HCT116 (cell line): ENCODE results near the gene NEB. TPM values are rescaled to one million over a fixed set of nuclear protein-coding genes. Genes with fewer than 3 reads are reported as not detected.

Source experiments
- ATAC-seq: fragments of 200-7000 bp; cut with Tn5 transposase; 2 replicates; pipeline ENCODE4 v1.9.1; 2020; ENCODE audit warnings: mild to moderate bottlenecking, moderate library complexity
- BruUV-seq: library from RNA; stranded (reverse); fragments of 400-500 nt; replicated peaks from 2 replicates; lab custom pipeline; 2021; lab: Mats Ljungman, UMichigan
- CTCF ChIA-PET: fragments of 300-600 bp; sonication (Branson Sonifier 250); formaldehyde crosslinking; loops from one replicate; lab custom pipeline; 2021; ENCODE audit warnings: antibody characterized with exemption; lab: Charles Lee
- POLR2A ChIA-PET: fragments of 300-600, 350-600 bp; sonication (Branson Sonifier 250); formaldehyde crosslinking; loops from one replicate; lab custom pipeline; 2021; ENCODE audit warnings: antibody characterized with exemption; lab: Charles Lee
- RAD21 ChIA-PET, 2 experiments: fragments of 300-600 bp; sonication (Branson Sonifier 250); formaldehyde crosslinking; loops; one replicate each; lab custom pipeline; 2023; ENCODE audit warnings: low total read pairs in 2 of 2; ENCODE audit not compliant: uncharacterized antibody in 2 of 2, unreplicated experiment in 2 of 2, low non-redundant PET in 1 of 2; lab: Charles Lee
- DNase-seq: peaks from one replicate; pipeline ENCODE4 v3.0.0-alpha.2; 2010; ENCODE audit warnings: low read depth, low spot score
- H2AFZ ChIP-seq: fragments of 200-600 bp; shearing (Covaris generic), sonication (generic); 2 replicates; pipeline ENCODE4 v1.6.1; 2017; ENCODE audit warnings: low read depth, mixed run types, mixed read lengths, antibody characterized with exemption, low read length; ENCODE audit not compliant: poor library complexity, severe bottlenecking
- H3K27ac ChIP-seq: 2 replicates; pipeline ENCODE4 v1.5.1; 2012; ENCODE audit warnings: low read depth, low read length
- H3K27me3 ChIP-seq: fragments of 200-600 bp; sonication (generic); 2 replicates; pipeline ENCODE4 v1.6.1; 2016; ENCODE audit warnings: mixed run types, low read length, mixed read lengths; ENCODE audit not compliant: insufficient read depth
- H3K36me3 ChIP-seq, 2 experiments: fragments of 200-500 bp in 1 of 2; fragments of 200-600 bp in 1 of 2; sonication (Bioruptor generic) in 1 of 2; sonication (generic) in 1 of 2; 2 replicates each; pipeline versions ENCODE4 v1.5.1 to v1.6.1; 2014 to 2016; ENCODE audit warnings: low read length in 2 of 2, inconsistent platforms in 1 of 2, mixed read lengths in 1 of 2, mixed run types in 1 of 2; ENCODE audit not compliant: insufficient read depth in 2 of 2, control insufficient read depth in 1 of 2
- H3K4me1 ChIP-seq, 2 experiments: fragments of 200-600 bp in 1 of 2; sonication (generic) in 1 of 2; 2 replicates each; pipeline versions ENCODE4 v1.5.1 to v1.6.1; 2012 to 2017; ENCODE audit warnings: low read length in 2 of 2, inconsistent platforms in 1 of 2, mild to moderate bottlenecking in 1 of 2, mixed read lengths in 1 of 2, mixed run types in 1 of 2, moderate library complexity in 1 of 2; ENCODE audit not compliant: insufficient read depth in 2 of 2, control insufficient read depth in 1 of 2
- H3K4me2 ChIP-seq: fragments of 200-600 bp; sonication (generic); 2 replicates; pipeline ENCODE4 v1.6.1; 2017; ENCODE audit warnings: mixed run types, low read length, mixed read lengths
- H3K4me3 ChIP-seq, 2 experiments: fragments of 200-600 bp in 1 of 2; sonication (generic) in 1 of 2; replicated peaks in 1 of 2; 2 replicates each; pipeline ENCODE4 v1.5.1; 2011 to 2016; ENCODE audit warnings: low read length in 2 of 2, control low read depth in 1 of 2, low read depth in 1 of 2, mild to moderate bottlenecking in 1 of 2, mixed read lengths in 1 of 2, mixed run types in 1 of 2
- H3K79me2 ChIP-seq: fragments of 200-600 bp; sonication (generic); 2 replicates; pipeline ENCODE4 v1.6.1; 2017; ENCODE audit warnings: mild to moderate bottlenecking, mixed run types, low read length, moderate library complexity, mixed read lengths; ENCODE audit not compliant: insufficient read depth
- H3K9ac ChIP-seq: fragments of 200-600 bp; sonication (generic); 2 replicates; pipeline ENCODE4 v1.6.1; 2016; ENCODE audit warnings: low read length, mixed read lengths
- H3K9me2 ChIP-seq: fragments of 200-600 bp; sonication (generic), shearing (Covaris generic); 2 replicates; pipeline ENCODE4 v1.6.1; 2017; ENCODE audit warnings: mixed run types, mild to moderate bottlenecking, moderate library complexity; ENCODE audit not compliant: insufficient read depth
- H3K9me3 ChIP-seq, 2 experiments: fragments of 200-500 bp in 1 of 2; fragments of 200-600 bp in 1 of 2; sonication (Bioruptor generic) in 1 of 2; sonication (generic) in 1 of 2; 2 replicates each; pipeline ENCODE4 v1.6.1; 2014 to 2017; ENCODE audit warnings: low read length in 2 of 2, mixed read lengths in 2 of 2, inconsistent platforms in 1 of 2, low read depth in 1 of 2, mild to moderate bottlenecking in 1 of 2, mixed run types in 1 of 2, moderate library complexity in 1 of 2; ENCODE audit not compliant: control insufficient read depth in 1 of 2, insufficient read depth in 1 of 2
- H4K20me1 ChIP-seq: fragments of 200-600 bp; sonication (generic), shearing (Covaris generic); 2 replicates; pipeline ENCODE4 v1.6.1; 2017; ENCODE audit warnings: mixed run types, mild to moderate bottlenecking, moderate library complexity; ENCODE audit not compliant: insufficient read depth
- ATF3 ChIP-seq: IDR thresholded peaks from 2 replicates; pipeline ENCODE4 v1.6.1; 2012
- CTCF ChIP-seq, 3 experiments: fragments of 200-600 bp in 1 of 3; sonication (generic) in 1 of 3; IDR thresholded peaks in 2 of 3; conservative IDR thresholded peaks in 1 of 3; 2 replicates each; pipeline ENCODE4 v1.5.1; 2012 to 2017; ENCODE audit warnings: low read depth in 2 of 3, low read length in 2 of 3, antibody characterized with exemption in 1 of 3, borderline replicate concordance in 1 of 3, control low read depth in 1 of 3, mild to moderate bottlenecking in 1 of 3, mixed read lengths in 1 of 3, mixed run types in 1 of 3, moderate library complexity in 1 of 3; ENCODE audit not compliant: insufficient read depth in 1 of 3
- EGR1 ChIP-seq: IDR thresholded peaks from 2 replicates; pipeline ENCODE4 v1.6.1; 2012; ENCODE audit warnings: low read depth
- EZH2 ChIP-seq: fragments of 200-600 bp; sonication (generic); IDR thresholded peaks from 2 replicates; pipeline ENCODE4 v1.6.1; 2017; ENCODE audit warnings: antibody characterized with exemption, mixed run types
- FOSL1 ChIP-seq: IDR thresholded peaks from 2 replicates; pipeline ENCODE4 v1.6.1; 2012; ENCODE audit warnings: low read depth
- JUND ChIP-seq: IDR thresholded peaks from 2 replicates; pipeline ENCODE4 v1.6.1; 2012
- MAX ChIP-seq: IDR thresholded peaks from 2 replicates; pipeline ENCODE4 v1.6.1; 2012
- POLR2A ChIP-seq: IDR thresholded peaks from 2 replicates; pipeline ENCODE4 v1.7.0; 2011; ENCODE audit warnings: borderline replicate concordance; ENCODE audit not compliant: insufficient read depth, insufficient read length; ENCODE audit errors: extremely low read depth
- RAD21 ChIP-seq: IDR thresholded peaks from 2 replicates; pipeline ENCODE4 v1.6.1; 2012; ENCODE audit warnings: low read depth, mild to moderate bottlenecking
- REST ChIP-seq: IDR thresholded peaks from 2 replicates; pipeline ENCODE4 v1.6.1; 2012; ENCODE audit warnings: low read depth
- SIN3A ChIP-seq: IDR thresholded peaks from 2 replicates; pipeline ENCODE4 v1.6.1; 2012; ENCODE audit warnings: low read depth
- SP1 ChIP-seq: IDR thresholded peaks from 2 replicates; pipeline ENCODE4 v1.6.1; 2012; ENCODE audit warnings: low read depth
- SRF ChIP-seq: IDR thresholded peaks from 2 replicates; pipeline ENCODE4 v1.6.1; 2012; ENCODE audit warnings: low read depth
- TCF7L2 ChIP-seq: IDR thresholded peaks from 2 replicates; pipeline ENCODE4 v1.7.0; 2011; ENCODE audit warnings: borderline replicate concordance, inconsistent platforms; ENCODE audit not compliant: insufficient read depth, insufficient read length; ENCODE audit errors: extremely low read depth
- YY1 ChIP-seq: IDR thresholded peaks from 2 replicates; pipeline ENCODE4 v1.6.1; 2011; ENCODE audit warnings: low read length, low read depth, moderate library complexity, mild to moderate bottlenecking; ENCODE audit not compliant: insufficient replicate concordance; ENCODE audit errors: extremely low read depth
- ZFX ChIP-seq: fragments of 450-650 bp; IDR thresholded peaks from 2 replicates; pipeline ENCODE4 v1.6.1; 2017
- ZNF274 ChIP-seq: fragments of 200-500 bp; sonication (Bioruptor generic); IDR thresholded peaks from 2 replicates; pipeline ENCODE4 v1.6.1; 2014; ENCODE audit warnings: mild to moderate bottlenecking, low read depth, low read length, inconsistent platforms
- intact Hi-C: fragments of 100-400 bp; cut with micrococcal nuclease; formaldehyde crosslinking; loops from 2 replicates; pipeline ENCODE4 v1.10.0; 2022
- total RNA-seq: library from RNA; stranded (reverse); gene quantifications from one replicate; pipeline ENCODE4 v1.2.1, GENCODE V29; 2021; ENCODE audit not compliant: unreplicated experiment

The NEB gene
- total RNA-seq, 1 experiment from 2014 or later, result 0.34 TPM

- Histone ChIP-seq H3K9ac (no peak overlapping the region), H3K9me3 (no peaks in the 10 kb centered on the region), H3K4me2 (no peak overlapping the region), H3K27me3 (no peaks in the 10 kb centered on the region), H3K4me3 (no peak overlapping the region), H3K4me1 (no peaks in the 10 kb centered on the region), H4K20me1 (no peaks in the 10 kb centered on the region), H3K9me2 (no peaks in the 10 kb centered on the region), H3K27ac (no peak overlapping the region), H2AFZ (no peak overlapping the region), H3K79me2 (no peaks in the 10 kb centered on the region), H3K36me3 (no peaks in the 10 kb centered on the region)
- no peak for TF ChIP-seq RAD21
- no peak for TF ChIP-seq TCF7L2
- TF ChIP-seq ATF3, result no peak
- no peak for TF ChIP-seq POLR2A
- no peak for TF ChIP-seq FOSL1
- no peak for TF ChIP-seq SRF
- no peak for TF ChIP-seq EZH2
- no peak for TF ChIP-seq ZNF274
- TF ChIP-seq REST, result no peak
- no peak for TF ChIP-seq JUND
- no peak for TF ChIP-seq MAX
- no peak for TF ChIP-seq CTCF (IDR thresholded peaks at IDR 0.05 in 2 of 3, conservative IDR thresholded peaks at IDR 0.05 in 1 of 3; ENCODE audit: borderline replicate concordance in 1 of 3, insufficient read depth in 1 of 3, low read depth in 2 of 3, low read length in 2 of 3)
- TF ChIP-seq YY1, result no peak
- no peak for TF ChIP-seq SP1
- no peak for TF ChIP-seq ZFX
- no peak for TF ChIP-seq SIN3A
- TF ChIP-seq EGR1, result no peak
- DNase-seq (no peak), ATAC-seq (no peak)
- CTCF ChIA-PET, result no interaction called here
- RAD21 ChIA-PET, result no interaction called here
- POLR2A ChIA-PET, result no interaction called here
- intact Hi-C loops, result no loop called here
- BruUV-seq, result no TSS peak
These were observed 80.2 kb downstream of the NEB start for GRCh38 chr2:151654085-151654484.
